NCI-H1694 (cell line): ENCODE data around the gene AMPD3.

ENCODE experiments used
- DNase-seq: peaks from one replicate; lab custom pipeline; 2025; lab: John Stamatoyannopoulos, UW

Gene AMPD3

GRCh38 chr11:10461276-10461790 lies 6.3 kb downstream of the AMPD3 start:
- DNase-seq, result no peak

- no peak for DNase-seq
Measured at GRCh38 chr11:10462746-10463300, 7.8 kb downstream of the AMPD3 start.

GRCh38 chr11:10473371-10473770 lies 18.3 kb downstream of the AMPD3 start:
- no peak for DNase-seq

- no peak for DNase-seq
Measured at GRCh38 chr11:10474551-10474950, 19.5 kb downstream of the AMPD3 start.

- DNase-seq, result no peak
Measured at GRCh38 chr11:10476342-10476741, 21.3 kb downstream of the AMPD3 start.

- DNase-seq, result no peak
Measured at GRCh38 chr11:10476927-10477689, 22.0 kb downstream of the AMPD3 start.

GRCh38 chr11:10477690-10478046 lies 22.6 kb downstream of the AMPD3 start:
- no peak for DNase-seq

- no peak for DNase-seq
Measured at GRCh38 chr11:10478066-10478465, 23.0 kb downstream of the AMPD3 start.

- DNase-seq, result no peak
Measured at GRCh38 chr11:10478574-10479550, 23.8 kb downstream of the AMPD3 start.

- DNase-seq, result no peak
Measured at GRCh38 chr11:10480026-10480425, 25.0 kb downstream of the AMPD3 start.

- DNase-seq, result no peak
Measured at GRCh38 chr11:10480760-10481159, 25.7 kb downstream of the AMPD3 start.

GRCh38 chr11:10481560-10482349 lies 26.7 kb downstream of the AMPD3 start:
- DNase-seq, result no peak

- no peak for DNase-seq
Measured at GRCh38 chr11:10483174-10483573, 28.1 kb downstream of the AMPD3 start.

GRCh38 chr11:10483584-10483983 lies 28.5 kb downstream of the AMPD3 start:
- no peak for DNase-seq

- no peak for DNase-seq
Measured at GRCh38 chr11:10484461-10485180, 29.6 kb downstream of the AMPD3 start.

- DNase-seq, result no peak
Measured at GRCh38 chr11:10485646-10486045, 30.6 kb downstream of the AMPD3 start.

- DNase-seq, result no peak
Measured at GRCh38 chr11:10486161-10486840, 31.2 kb downstream of the AMPD3 start.

- DNase-seq, result no peak
Measured at GRCh38 chr11:10487002-10487647, 32.1 kb downstream of the AMPD3 start.

GRCh38 chr11:10488121-10488933 lies 33.3 kb downstream of the AMPD3 start:
- no peak for DNase-seq
